Stimulated activated CD4-positive, alpha-beta T cell treated with anti-CD3 and anti-CD28 coated beads, TNF-alpha, amount 100 ng/mL, for 4 hours (primary cell): ENCODE results near the gene DEFB114.
"Not testable (repeated sequence)": the region's sequence is repeated elsewhere in the genome, so short reads cannot be mapped to it uniquely, and the experiment has no call there.

Source experiments
- DNase-seq, 3 experiments: peaks; one replicate each; pipeline ENCODE4 v3.0.0-alpha.2; 2020; ENCODE audit warnings: low read depth in 3 of 3

The DEFB114 gene, protein sequence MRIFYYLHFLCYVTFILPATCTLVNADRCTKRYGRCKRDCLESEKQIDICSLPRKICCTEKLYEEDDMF

DNA sequence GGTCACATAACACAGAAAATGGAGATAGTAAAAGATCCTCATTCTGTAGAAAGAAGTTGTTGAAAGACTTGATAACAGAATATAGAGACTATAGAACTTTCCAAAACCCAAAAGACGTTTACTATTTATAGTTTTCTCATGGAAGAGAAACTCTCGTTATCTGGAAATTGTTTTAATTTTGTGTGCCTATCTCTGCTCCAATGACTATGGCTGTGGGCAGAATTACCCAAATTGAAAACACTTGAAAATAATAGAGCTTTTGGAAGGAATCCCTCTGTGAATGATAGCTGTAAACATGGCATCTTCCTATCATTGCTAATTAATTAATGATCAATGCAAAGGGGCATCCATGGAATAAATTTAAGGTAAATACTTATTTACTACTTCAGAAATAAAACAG, at the start of gene DEFB114:
Gene DEFB114, minus strand, starts transcription at position 101 of the 400 bp plus-strand sequence. Its CDS starts 59 bp downstream, at position 42.
- DNase-seq, result no peak

DNA sequence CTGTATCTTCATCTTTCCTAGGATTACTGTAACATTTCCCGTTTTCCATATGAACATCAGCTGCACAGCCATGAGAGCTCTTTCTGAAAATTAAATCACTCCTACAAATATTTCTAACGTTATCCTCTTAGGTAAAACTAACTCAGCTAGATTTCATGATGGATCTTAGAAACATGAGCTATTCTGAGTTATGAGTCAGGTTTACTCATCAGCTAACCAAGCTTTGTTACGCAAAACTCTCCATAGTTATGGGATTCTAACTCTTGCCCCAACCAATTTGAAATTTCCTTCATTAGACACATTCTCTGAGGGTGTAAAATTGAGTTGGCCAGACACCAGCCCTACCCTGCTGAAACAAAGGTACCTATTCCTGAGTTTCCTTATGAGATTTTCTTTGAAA, 43.9 kb upstream of the DEFB114 start:
- DNase-seq, result no peak

DNA sequence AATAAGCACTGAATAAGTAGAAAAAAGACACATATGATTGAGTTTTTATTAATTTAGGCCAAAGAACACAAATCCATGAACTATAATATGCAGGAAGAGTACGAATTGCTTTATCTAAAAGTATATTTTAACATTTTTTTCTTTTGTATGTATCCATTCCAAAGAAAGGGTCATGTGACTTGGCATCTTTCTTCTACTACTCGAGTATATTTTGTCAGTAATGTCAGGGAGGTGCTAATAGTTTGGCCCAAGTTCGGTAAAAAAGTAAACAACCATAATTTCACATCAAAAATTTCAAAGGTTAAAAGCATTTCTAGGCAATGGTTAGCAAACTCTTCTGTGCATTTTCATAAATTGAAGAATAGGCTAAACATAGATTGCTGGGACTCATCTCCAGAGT, 39.2 kb upstream of the DEFB114 start:
- DNase-seq, result no peak

DNA sequence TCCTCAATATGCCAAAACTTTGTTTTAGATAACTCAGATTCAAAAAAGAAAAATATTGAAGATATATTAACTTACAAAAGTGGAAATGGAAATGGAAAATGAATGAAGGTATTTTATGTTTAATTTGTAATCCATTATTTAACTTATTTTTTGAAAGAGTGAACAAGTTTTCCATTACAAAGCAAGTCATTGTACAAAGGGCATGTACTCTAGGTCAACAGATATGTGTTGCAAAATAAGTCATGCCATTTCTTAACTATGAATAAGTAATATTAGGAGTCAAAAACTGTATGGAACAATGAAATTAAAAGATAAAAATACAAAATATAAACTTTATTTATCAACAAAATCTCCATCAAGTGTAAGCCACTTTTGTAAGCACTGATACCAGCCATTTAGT, 31.3 kb upstream of the DEFB114 start:
- DNase-seq, result no peak

DNA sequence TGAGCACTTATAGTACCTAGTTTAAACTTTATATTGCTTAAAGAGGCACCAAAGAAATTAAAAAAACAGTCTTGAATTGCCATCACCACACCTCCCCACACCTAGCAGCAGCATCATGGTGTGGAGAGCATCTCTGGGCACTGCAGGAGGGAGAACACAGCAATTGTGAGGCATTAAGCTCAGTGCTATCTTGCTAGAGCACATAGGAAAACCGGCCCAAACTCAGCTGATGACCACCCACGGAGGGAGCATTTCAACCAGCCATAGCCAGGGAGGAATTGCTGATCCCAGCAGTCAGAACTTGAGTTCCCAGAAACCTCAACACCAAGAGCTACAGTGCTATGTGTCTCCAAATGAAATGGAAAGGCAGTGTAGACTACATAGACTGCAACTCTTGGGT, 24.9 kb upstream of the DEFB114 start:
- no peak for DNase-seq

DNA sequence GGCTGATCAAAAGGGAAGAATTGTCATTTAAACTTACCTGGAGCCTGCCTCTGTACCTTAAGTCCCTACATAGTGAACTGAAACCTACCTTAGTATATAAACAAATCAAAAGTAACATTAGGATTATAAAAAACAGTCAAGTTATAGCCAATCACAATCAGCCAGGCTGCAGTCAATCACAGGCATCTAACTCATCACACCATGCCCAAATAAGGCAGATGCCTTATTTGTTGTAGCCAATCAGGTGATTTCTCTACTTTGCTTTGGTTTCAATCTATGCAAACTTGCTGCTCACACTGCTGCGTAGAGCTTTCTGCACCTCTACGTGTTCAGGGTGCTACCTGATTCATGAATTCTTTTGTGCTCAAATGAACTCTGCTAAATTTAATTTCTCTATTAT, 23.8 kb upstream of the DEFB114 start:
- DNase-seq, result no peak

DNA sequence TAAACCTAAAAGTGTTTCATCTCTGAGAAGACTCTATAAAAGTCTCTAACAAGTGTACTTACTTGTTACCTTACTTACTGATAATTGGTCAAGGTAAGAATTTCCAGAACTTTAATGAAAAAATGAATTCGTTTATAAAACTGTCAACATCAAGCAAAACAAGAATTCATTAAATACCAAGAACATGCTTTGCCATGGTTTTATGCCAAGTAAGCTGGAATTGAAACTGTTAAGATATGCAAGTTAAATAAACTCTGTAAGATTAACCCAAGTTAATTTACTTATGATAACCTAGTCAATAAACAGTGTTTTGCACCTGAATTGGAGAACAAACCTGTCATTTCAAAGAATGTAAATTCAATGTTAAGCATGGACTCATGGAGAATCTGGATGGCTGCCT, 22.6 kb upstream of the DEFB114 start:
- DNase-seq, result no peak

DNA sequence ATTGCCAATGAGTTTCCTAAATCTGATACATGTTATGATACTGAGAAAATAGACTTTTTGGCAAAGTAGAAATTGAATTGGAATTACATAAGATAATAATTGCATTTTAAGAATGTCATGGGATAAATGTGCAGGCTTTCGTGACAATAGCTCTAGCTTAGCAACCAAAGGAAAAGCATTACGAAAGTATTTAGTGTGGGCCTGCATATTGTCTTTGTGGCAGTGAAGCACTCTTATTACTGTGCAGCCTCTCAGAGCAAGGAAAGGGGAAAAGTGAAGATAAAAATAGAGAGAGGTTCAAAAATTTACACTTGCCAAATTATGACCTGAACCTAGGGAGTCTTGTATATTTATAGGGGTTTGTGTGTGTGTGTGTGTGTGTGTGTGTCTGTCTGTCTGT, 18.1 kb upstream of the DEFB114 start:
- DNase-seq, result no peak

DNA sequence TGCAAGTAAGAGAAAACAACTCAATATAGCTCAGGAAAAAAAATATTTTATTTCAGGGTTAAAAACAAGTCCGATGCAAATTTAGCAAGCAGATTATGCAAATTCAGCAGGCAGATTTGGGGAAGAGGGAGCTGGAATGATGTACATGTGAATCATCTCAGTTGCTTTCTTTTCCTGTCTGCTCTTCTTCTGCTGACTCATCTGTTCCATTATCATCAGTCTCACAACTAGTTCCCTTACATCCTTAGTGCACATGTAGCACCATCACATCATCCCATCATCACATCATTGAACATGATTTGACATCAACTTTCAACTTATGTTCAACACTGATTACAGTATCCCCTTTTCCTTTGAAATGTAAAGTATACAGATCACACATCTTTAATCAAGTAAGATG, 16.9 kb upstream of the DEFB114 start:
- DNase-seq, result no peak

DNA sequence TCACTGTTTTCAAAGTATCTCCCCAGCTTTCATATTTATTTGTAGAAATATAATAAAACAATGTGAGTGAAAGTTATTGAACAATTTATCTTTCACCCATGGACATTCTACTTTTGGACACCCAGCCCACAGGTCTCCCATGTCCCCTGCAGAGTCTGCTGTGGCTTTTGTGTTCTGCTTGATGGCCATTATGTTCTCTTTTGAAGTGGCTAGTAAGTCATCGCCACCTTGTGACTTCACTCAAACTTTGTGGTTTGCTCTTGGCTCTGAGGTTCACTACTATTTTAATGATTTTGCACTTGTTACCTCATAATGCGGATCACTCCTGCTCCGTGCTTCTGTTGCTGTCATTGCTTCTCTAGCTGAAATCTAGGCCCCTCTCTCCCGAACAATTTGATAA, 15.6 kb upstream of the DEFB114 start:
- DNase-seq, result no peak

DNA sequence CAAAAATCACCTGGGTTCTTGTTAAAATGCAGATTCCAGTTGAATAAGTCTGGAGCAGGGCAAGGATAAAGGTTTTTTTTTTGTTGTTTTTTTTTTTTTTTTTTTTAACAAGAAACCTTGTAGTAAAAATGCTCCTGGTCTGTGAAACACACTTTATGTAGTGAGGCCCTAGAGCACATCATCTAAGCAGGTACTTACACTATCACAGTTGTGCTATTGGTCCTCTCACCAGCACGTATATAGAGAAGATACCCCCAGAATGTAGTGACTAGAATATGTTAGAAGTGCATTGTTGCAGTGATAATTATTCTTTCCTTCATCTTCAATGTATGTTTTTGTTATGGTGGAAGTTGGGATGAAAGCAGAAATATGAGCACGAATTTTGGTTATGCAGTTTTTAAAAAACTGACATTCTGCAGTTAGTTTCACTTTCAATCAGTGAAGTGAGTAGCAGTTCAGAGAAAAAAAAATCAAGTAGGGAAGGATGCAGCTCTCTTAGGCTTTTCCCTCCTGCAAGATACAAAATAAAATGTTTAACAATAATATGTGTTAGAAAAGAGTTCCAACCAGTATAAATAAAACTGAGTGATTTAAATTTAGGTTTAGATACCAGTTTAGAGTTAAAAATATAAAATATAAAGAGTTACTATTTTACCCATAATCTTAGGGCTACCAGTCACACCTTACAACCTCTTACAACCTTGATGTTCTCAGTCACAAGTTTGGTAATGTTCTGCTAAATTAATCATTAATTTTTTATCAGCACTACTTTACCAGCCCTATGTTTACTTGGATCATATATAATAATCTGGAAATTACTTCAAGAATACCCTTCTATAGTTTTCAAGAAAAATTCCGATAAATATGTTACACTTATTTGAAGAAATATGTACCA, 14.6 kb upstream of the DEFB114 start:
- no peak for DNase-seq

DNA sequence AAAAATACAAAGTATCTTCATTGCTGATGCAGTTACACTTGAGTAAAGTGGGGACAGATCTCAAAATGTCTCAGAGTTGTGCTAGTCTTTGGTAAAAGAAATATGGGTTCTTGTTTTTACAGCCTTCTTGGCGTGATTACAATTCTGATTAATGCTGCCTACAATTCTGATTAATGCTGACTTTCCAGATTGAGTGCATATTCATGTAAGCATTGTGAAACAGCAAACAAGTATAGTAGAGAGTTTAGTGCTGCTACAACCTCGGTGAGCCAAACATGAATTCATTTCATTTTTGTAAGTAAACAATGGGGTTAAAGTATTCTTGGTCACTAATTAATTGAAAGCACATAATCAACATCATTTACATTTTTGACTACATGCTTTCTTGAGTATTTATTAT, 5.6 kb upstream of the DEFB114 start, which contains the start of gene DEFB113:
Gene DEFB113, minus strand, starts transcription at position 21 of the 400 bp plus-strand sequence. Its CDS starts 0 bp downstream, at position 21.
- no peak for DNase-seq

DNA sequence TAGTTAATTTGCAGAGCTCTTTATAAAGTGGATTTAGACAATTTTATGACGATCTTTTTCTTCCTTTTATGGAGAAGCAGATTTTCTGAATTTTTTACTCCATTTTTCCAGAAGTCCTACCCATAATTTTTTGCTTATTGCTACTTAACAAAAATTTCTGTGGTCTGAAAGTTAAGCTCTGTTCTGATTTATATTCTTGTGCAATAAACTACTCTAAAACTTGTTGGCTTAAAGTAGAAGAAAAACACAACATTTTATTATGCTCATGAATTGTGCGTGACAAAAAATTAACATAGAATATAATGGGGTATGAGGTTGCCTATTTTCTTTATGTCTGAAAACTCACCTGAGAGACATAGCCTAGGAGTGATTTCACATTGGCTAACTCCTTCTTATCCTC, 2.9 kb upstream of the DEFB114 start:
- DNase-seq, result no peak

DNA sequence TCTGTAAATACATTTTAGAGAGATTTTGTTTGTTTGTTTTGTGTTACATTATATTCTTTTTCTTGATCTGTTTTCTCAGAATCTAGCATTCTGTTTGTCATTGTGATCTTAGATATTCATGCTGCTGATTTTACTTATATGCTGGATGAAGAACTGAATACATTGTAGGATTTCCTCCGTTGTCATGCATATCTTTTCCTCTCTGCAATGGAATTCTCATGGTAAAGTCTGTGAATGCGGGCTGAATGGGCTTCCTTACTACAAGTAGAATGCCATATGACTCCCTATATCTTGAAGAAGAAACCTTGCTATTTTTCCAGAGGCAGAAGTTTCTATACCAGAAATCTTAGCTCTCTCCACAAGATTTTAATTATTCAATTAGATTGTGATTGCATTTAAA, 2.4 kb upstream of the DEFB114 start:
- DNase-seq, result no peak

DNA sequence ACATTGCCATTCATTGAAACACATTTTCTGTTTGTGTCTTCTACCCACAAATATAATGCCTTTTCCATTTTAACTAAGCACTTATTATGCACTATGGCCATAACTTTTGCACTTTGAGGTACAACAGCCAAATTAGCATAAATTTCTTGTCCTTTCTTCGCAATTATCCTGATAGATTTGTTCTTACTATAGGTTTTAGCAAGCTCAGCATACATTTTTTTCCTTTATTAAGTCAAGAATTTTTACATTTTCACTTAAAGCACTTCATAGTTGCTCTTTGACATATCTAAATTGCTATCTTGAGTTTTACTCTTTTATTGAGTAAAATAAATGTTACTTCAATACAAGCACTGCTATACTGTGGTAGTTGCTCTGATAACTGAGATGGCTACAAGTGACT, 5.8 kb downstream of the DEFB114 start:
- DNase-seq, result no peak

DNA sequence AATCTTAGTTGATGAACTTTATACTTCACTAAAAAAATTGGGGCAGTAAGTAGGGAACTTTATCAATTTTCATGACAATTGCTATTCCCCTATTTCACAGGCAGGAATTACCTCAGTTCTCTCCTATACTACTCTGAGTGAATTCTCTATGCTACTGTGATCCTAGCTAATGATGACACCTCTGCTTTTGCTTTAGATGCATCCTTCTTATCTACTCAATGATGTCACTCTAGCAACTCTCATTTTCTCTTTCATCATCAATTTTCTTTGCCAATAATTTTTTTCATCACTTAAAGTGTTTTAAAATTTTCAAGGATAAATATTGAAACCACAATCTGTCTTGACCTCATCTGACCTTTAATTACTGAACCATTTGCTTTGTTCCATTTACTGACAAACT, 8.1 kb downstream of the DEFB114 start:
- no peak for DNase-seq

DNA sequence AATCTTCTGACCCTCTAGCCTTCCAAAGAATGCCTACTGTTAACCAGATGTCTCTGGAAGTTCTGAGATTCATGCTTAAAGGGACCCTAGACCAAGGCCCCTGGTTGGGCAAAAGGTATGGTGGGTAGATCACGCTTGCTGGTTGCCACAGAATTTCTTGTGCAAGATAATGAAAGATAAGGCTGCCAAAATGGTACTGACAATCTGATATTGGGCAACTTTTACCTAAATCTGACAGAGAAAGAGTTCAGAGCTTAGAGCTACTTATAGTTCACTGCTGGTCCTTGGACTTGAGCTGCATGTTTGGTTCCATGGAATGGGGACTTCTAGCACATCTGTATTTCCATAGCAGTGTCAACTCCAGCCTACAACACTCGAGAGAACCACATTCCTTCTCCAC, 12.0 kb downstream of the DEFB114 start:
- no peak for DNase-seq

DNA sequence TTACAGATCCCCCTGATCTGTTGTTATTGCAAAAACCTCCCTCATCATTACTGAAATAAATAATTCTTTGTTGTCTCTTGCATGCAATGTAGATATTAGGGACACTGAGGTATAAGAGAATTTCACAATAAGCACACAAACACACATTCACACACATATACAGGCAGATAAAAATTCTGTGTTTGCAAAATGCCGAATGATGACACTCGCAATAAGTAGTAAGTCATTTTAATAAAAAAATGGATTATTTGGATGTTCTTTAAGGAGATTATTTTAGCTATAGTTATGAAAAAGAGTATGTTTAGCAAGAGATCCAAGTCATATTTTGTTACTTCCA, 13.6 kb downstream of the DEFB114 start:
- no peak for DNase-seq

DNA sequence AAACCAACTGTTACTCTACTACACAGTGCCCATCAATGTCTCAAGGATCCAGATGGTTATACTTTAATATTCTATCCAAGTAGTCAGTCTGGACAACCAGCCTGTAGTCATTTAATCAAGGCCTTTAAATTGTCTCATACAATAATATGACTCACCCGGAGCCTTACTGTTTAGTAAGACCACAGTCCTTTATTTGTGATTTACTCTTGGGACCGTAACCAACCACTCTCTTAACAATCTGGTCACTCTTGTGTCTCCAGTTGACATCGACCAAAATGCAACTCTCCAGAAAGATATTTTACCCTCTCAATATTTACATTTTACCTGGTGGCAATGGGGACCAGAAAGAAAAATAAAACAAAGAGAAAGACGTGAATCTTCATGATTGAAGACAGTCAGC, 14.9 kb downstream of the DEFB114 start:
- DNase-seq, result no peak

DNA sequence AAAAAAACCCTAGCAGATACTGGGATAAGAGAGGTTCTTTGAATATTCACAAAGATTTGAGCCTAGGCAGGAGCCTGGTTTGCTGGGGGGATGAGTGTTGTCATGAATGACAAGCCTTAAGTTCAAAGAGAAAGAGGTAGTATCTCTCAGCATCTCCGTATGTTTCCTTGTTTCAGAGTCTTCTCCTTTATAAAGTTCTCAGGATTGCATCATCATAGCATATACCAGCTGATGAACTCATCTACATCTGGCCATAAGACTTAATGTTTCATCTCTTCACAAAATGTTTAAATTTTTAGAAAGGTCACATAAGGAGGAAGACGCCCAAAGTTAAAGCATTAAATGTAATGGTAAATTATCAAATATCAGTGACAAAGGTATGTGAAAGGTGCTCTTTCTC, 17.1 kb downstream of the DEFB114 start:
- no peak for DNase-seq

DNA sequence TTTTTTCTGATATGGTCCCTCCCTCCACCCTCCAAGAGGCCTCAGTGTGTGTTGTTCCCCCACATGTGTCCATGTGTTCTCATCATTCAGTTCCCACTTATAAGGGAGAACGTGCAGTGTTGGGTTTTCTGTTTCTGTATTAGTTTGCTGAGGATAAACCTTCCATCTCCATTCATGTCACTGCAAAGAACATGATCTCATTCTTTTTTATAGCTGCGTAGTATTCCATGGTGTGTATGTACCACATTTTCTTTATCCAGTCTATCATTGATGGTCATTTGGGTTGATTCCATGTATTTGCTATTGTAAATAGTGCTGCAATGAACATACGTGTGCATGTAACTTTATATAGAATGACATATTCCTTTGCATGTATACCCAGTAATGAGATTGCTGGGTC, 19.9 kb downstream of the DEFB114 start:
- DNase-seq, result not testable (repeated sequence)

DNA sequence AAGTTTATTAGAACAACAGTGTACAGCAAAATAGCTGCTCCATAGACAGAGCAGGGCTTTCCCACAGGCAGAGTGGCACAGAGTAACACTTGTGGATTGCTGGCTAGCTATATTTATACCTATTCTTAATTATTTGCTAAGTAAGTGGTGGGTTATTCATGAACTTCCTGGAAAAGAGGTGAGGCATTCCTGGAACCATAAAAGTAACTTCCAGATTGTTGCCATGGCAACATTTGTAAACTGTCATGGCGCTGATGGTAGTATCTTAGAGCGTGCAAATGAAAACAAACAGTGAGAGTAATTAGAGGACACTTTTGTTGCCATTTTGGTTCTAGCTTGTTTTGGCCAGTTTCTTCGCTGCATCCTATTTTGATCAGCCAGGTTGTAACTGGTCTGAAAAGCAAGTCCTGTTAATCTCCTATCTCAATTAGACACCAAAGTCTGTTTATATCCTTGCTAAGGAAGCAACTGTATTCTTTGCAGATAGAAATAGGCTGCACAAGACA, 23.9 kb downstream of the DEFB114 start:
- DNase-seq, result no peak

DNA sequence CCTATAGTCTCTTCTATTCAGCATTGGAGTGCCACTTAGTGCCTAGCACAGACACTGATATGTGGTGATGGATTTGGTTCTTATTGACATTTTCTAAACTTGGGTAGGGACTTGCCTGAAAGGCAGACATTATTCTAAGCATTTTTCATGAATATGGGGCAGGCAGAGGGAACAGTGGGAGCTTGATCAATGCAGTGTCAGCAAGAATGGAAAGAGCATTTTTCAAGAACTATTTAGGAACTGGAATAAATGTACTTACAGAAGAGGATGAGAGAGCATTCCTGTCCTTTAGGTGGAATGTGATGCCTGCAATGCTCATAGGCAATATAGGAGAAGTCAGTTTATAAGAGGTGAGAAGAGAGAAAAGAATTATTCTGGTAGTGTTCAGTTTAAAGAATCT, 26.2 kb downstream of the DEFB114 start:
- DNase-seq, result no peak

DNA sequence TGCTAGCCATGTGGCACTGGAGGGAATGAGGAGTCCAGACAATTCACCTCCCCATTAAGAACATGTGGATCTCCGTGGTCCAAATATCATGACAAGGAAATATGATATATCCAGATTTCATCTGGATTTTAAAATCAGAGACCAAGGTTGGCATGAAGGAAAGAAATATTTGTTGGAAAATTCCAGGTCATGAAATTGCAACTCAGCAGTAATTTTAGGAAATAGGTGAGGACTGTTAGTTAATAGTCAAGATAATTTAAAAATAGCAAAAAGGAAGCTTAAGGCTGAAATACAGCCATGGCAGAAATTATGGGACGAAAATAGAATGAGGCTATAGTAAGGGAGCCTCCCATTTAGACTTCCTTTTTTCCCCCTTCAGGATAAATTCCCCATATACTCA, 26.9 kb downstream of the DEFB114 start:
- no peak for DNase-seq
